ENCODE results near the gene SETD7.

GRCh38 chr4:139576219-139576618 lies 20.2 kb upstream of the SETD7 start:
- TF ChIP-seq CTCF (conservative IDR thresholded peaks at IDR 0.05; ENCODE audit: low read depth in 2 of 2) (no peak), POLR2AphosphoS5 (IDR thresholded peaks at IDR 0.05; ENCODE audit: low read depth) (no peak), EZH2 (IDR thresholded peaks at IDR 0.05; ENCODE audit: low read depth, unreplicated experiment) (no peak), JUNB (IDR thresholded peaks at IDR 0.05; ENCODE audit: unreplicated experiment) (no peak), REST (IDR thresholded peaks at IDR 0.05; ENCODE audit: unreplicated experiment) (no peak), ZNF331 (CRISPR knock-in tag; IDR thresholded peaks at IDR 0.05; ENCODE audit: low read depth) (no peak), EZH2phosphoT487 (IDR thresholded peaks at IDR 0.05; ENCODE audit: unreplicated experiment) (no peak), ETS1 (IDR thresholded peaks at IDR 0.05) (no peak)
